ENCODE measurements around the gene FXYD7.
A peak's percentile ranks its signal among the peaks of the same experiment; 100 is the strongest.
"Not testable (repeated sequence)": the region's sequence is repeated elsewhere in the genome, so short reads cannot be mapped to it uniquely, and the experiment has no call there.

Gene FXYD7

GRCh38 chr19:35143231-35143715 lies at the start of gene FXYD7:
Gene FXYD7, plus strand, starts transcription at chr19:35143255. Its CDS starts 79 bp downstream, at chr19:35143334.
- Mint-ChIP-seq H3K9me3 (no peaks in the 10 kb centered on the region), H3K4me1 (peaks cover 39% of the 10 kb centered on the region), H3K27ac (peak within 1 kb of the TSS; percentile 25), H3K4me3 (peak within 1 kb of the TSS; percentile 70), H3K36me3 (no peaks in the 10 kb centered on the region), H3K27me3 (no peaks in the 10 kb centered on the region)
- no peak for ATAC-seq

DNA sequence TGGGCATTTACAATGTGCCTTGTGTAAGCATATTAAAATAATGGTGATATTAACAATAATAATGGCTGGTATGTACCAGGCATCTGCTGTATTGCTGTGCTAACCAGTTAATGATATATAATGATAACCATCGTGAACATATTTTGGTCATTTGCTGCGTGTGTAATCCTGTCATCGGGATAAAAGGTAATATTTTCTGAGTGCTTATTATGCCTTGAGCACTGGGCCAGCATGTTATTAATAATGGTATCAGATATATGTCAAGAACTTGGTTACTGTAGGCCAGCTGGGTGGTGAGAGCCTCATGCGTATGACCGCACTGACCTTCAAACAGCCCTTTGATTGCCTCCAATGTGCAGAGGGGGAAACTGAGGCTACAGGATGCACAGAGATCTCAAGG lies 49.6 kb upstream of the FXYD7 start:
- Mint-ChIP-seq H3K4me3 (no peak overlapping the region), H3K9me3 (no peaks in the 10 kb centered on the region), H3K27ac (no peak overlapping the region), H3K4me1 (peaks cover 7% of the 10 kb centered on the region), H3K27me3 (peaks cover 6% of the 10 kb centered on the region), H3K36me3 (no peaks in the 10 kb centered on the region)
- no peak for ATAC-seq

DNA sequence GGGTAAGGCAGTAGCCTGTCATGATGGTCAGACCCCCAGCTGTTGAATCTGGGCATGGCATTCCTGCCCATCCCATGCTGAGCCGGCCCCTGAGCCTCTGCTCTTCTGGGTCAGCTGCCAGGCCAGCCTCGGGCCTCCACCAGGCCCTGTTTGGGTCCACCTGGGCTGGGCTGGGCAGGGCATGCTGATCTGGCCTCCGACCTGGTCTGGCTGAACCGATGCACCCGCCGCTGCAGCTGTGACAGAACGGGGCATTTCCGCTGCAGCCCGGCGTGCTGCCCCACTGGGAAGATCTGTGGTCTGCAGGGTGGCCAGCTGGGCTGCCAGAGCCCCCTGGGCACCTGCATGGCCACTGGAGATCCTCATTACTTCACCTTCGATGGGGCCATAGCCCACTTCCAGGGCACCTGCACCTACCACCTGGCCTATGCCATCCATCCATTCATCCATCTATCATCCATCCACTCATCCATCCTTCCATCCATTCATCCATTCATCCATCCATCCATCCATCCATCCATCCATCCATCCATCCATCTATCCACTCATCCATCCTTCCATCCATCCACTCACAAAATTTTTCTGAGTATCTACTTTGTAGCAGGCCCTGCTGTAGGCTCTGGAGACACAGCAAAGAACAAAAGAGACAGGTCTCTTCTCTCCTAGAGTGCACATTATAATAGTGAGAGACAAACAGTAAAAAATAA lies 49.0 kb upstream of the FXYD7 start:
- Mint-ChIP-seq H3K4me1 (peaks cover 7% of the 10 kb centered on the region), H3K27ac (no peak overlapping the region), H3K9me3 (no peaks in the 10 kb centered on the region), H3K4me3 (no peak overlapping the region), H3K36me3 (no peaks in the 10 kb centered on the region), H3K27me3 (peaks cover 6% of the 10 kb centered on the region)
- ATAC-seq, result no peak

DNA sequence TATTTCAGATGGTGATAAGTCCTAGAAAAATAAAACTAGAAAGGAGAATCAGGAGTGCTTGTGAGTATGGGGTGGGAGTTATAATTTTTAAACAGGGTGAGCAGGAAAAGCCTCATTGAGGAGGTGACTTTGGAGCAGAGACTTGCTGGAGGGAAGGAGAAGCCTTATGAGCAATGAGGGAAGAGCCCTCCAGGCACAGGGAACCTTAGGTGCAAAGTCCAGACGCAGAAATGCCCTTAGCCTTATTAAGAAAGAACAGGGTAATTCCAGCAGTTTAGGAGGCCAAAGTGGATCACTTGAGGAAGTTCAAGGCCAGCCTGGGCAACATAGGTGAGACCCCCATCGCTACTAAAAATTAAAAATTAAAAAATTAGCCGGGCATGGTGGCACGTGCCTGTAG lies 48.4 kb upstream of the FXYD7 start:
- no peaks in the 10 kb centered on the region for H3K9me3 Mint-ChIP-seq
- peaks cover 6% of the 10 kb centered on the region for H3K27me3 Mint-ChIP-seq
- H3K27ac Mint-ChIP-seq, result no peak overlapping the region
- ATAC-seq, result no peak
- no peaks in the 10 kb centered on the region for H3K36me3 Mint-ChIP-seq
- H3K4me3 Mint-ChIP-seq, result no peak overlapping the region
- peaks cover 7% of the 10 kb centered on the region for H3K4me1 Mint-ChIP-seq

DNA sequence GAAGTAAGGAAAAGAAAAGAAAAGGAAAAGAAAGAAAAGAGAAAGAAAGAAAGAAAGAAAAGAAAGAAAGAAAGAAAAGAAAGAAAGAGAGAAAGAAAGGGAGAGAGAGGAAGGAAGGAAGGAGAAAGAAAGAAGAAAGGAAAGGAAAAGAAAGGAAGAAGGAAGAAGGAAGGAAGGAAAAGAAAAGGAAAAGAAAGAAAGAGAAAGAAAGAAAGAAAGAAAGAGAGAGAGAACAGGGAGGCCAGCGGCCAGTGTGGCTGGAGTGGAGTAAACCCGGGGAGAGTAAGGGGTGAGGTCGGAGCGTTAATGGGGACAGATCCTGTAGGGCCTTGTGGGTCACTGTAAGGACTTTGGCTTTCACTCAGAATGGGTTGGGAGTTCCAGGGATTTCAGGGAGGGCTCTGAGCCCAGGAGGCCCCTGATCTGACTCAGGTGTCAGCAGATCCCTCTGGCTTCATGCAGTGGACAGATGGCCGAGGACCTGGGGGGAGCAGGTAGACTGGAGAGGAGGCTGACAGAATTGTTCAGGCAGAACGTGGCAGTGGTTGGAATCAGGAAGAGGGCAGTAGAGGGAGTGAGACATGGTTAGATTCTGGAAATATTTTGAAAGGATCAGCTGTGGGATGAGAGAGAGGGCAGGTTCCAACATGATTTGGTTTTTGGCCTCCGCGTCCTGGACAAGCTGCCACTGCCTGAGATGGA lies 47.2 kb upstream of the FXYD7 start:
- Mint-ChIP-seq H3K4me3 (no peak overlapping the region), H3K27ac (no peak overlapping the region), H3K27me3 (peaks cover 6% of the 10 kb centered on the region), H3K36me3 (no peaks in the 10 kb centered on the region), H3K4me1 (no peaks in the 10 kb centered on the region), H3K9me3 (no peaks in the 10 kb centered on the region)
- no peak for ATAC-seq

GRCh38 chr19:35098413-35099049 lies 44.5 kb upstream of the FXYD7 start:
- H3K27me3 Mint-ChIP-seq, result peaks cover 6% of the 10 kb centered on the region
- no peak overlapping the region for H3K27ac Mint-ChIP-seq
- H3K9me3 Mint-ChIP-seq, result no peaks in the 10 kb centered on the region
- no peaks in the 10 kb centered on the region for H3K4me1 Mint-ChIP-seq
- H3K36me3 Mint-ChIP-seq, result no peaks in the 10 kb centered on the region
- peak; percentile 37 for ATAC-seq
- no peak overlapping the region for H3K4me3 Mint-ChIP-seq

GRCh38 chr19:35099155-35099896 lies 43.7 kb upstream of the FXYD7 start:
- no peaks in the 10 kb centered on the region for H3K4me1 Mint-ChIP-seq
- no peak overlapping the region for H3K4me3 Mint-ChIP-seq
- H3K36me3 Mint-ChIP-seq, result no peaks in the 10 kb centered on the region
- ATAC-seq, result peak; percentile 34
- peaks cover 6% of the 10 kb centered on the region for H3K27me3 Mint-ChIP-seq
- no peak overlapping the region for H3K27ac Mint-ChIP-seq
- H3K9me3 Mint-ChIP-seq, result no peaks in the 10 kb centered on the region

DNA sequence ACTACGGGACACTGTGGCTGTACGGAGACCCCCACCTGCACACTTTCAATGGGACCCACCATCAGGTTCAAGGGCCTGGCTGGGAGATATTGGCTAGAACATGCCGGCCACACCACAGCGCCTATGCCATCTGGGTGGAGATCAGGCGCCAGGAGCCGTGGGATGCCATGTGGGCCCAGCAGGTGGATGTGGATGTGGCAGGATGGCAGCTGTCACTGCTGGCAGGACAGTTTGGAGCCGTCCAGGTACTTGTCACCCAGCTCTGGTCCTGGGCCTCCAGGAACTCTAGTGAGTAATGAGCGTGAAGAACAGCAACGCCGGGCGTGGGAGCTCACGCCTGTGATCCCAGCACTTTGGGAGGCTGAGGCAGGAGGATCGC lies 43.2 kb upstream of the FXYD7 start:
- no peaks in the 10 kb centered on the region for H3K36me3 Mint-ChIP-seq
- no peaks in the 10 kb centered on the region for H3K4me1 Mint-ChIP-seq
- no peaks in the 10 kb centered on the region for H3K9me3 Mint-ChIP-seq
- no peak for ATAC-seq
- H3K27ac Mint-ChIP-seq, result no peak overlapping the region
- no peak overlapping the region for H3K4me3 Mint-ChIP-seq
- peaks cover 6% of the 10 kb centered on the region for H3K27me3 Mint-ChIP-seq

DNA sequence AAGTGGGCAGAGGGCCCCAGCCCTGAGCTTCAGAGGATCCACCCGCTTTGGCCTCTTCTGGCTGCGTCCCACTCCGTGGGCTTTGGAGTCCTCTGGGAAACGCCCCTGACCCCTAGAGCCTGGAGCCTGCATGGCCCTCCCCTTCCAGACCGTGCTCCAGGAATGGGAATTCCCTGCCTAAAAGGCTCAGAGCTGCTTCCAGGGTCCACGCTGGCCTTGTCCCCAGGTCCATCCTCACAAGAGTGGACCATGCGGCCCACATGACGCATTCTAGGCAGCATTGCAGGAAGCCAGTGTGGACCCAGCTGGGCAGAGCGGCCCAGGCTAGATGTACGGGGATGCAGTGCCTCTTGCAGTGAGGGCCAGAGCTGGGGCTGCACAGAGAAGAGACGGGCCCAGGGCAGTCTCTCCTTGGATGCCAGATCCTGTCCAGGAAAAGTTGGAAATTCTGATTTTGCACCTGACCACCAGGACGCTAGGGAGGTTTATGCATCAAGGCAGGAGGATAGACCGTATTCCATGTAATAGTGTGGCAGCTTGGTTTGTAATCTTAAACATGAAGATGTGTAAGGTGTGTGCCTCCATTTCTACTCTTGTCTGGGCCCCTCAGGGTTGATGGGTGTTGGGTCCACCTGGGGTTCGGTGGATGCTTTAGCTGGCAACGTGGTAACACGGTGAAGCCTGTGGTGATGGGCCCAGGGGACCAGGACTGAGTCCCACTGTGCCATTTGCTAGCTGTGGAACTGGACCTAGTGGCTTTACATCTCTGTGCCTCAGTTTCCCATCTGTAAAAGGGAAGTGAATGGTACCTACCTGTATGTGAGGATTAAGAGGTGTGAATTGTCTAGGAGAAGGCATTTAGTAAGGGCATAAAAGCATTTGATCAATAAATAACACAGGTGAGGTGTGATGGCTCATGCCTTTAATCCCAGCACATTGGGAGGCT lies 42.2 kb upstream of the FXYD7 start:
- no peaks in the 10 kb centered on the region for H3K4me1 Mint-ChIP-seq
- no peak overlapping the region for H3K4me3 Mint-ChIP-seq
- no peaks in the 10 kb centered on the region for H3K36me3 Mint-ChIP-seq
- H3K9me3 Mint-ChIP-seq, result no peaks in the 10 kb centered on the region
- H3K27ac Mint-ChIP-seq, result no peak overlapping the region
- no peak for ATAC-seq
- H3K27me3 Mint-ChIP-seq, result peaks cover 3% of the 10 kb centered on the region

DNA sequence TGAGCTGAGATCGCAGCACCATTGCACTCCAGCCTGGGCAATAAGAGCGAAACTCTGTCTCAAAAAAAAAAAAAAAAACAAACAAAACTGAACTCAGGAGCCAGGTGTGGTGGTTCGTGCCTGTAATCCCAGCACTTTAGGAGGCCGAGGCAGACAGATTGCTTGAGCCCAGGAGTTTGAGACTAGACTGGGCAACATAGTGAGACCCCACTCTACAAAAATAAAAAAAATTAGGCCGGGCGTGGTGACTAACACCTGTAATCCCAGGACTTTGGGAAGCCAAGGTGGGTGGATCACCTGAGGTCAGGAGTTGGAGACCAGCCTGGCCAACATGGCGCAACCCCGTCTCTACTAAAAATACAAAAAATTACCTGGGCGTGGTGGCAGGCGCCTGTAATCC lies 41.1 kb upstream of the FXYD7 start:
- not testable (repeated sequence) for H3K4me1 Mint-ChIP-seq, H3K4me3 Mint-ChIP-seq, H3K36me3 Mint-ChIP-seq, H3K27me3 Mint-ChIP-seq, H3K27ac Mint-ChIP-seq, ATAC-seq, H3K9me3 Mint-ChIP-seq

DNA sequence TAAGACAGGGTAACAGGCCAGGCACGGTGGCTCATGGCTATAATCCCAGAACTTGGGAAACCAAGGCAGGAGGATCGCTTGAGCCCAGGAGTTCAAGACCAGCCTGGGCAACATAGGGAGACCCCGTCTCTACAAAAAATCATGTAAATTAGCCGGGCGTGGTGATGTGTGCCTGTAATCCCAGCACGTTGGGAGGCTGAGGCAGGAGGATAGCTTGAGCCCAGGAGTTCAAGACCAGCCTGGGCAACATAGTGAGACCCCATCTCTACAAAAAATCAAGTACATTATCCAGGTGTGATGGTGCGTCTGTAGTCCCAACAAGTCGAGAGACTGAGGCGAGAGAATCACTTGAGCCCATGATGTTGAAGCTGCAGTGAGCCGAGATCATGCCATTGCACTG lies 39.4 kb upstream of the FXYD7 start:
- not testable (repeated sequence) for H3K9me3 Mint-ChIP-seq, H3K4me3 Mint-ChIP-seq, H3K27me3 Mint-ChIP-seq, H3K4me1 Mint-ChIP-seq, H3K36me3 Mint-ChIP-seq, H3K27ac Mint-ChIP-seq, ATAC-seq

DNA sequence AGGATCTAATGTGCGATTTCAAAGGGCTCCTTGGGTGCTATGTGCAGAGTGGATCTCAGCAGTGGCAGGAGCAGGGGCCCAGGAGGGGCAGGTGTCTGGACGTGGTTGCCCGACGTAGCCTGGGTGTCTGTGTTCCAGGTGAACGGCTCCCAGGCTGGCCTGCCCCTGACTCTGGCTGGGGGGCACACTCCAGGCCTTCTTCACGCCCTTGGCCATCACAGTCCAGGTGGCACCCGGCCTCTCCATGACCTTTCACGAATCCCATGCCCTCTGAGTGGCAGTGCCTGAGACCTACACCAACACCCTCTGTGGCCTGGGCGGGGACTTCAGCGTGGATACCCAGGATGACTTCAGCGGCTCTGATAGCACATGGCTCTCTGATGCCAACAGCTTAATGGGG lies 38.7 kb upstream of the FXYD7 start:
- no peaks in the 10 kb centered on the region for H3K36me3 Mint-ChIP-seq
- H3K4me3 Mint-ChIP-seq, result no peak overlapping the region
- no peaks in the 10 kb centered on the region for H3K9me3 Mint-ChIP-seq
- peaks cover 9% of the 10 kb centered on the region for H3K27me3 Mint-ChIP-seq
- H3K4me1 Mint-ChIP-seq, result no peaks in the 10 kb centered on the region
- H3K27ac Mint-ChIP-seq, result no peak overlapping the region
- no peak for ATAC-seq

DNA sequence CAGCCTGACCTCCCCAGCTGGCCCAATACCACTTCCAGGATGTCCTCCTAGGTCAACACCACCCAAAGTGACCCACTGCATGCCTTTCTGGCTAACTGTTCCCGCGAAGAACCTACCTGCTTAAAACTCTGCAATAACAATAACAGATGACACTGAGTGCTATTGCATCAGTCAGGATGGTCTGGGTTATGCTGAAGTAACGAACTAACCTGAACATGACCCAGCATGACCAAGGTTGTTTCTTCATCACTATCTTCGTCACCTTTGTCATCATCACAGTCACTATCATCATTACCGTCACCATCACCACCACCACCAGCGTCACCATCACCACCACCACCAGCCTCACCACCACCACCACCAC lies 38.0 kb upstream of the FXYD7 start:
- no peak overlapping the region for H3K27ac Mint-ChIP-seq
- no peaks in the 10 kb centered on the region for H3K9me3 Mint-ChIP-seq
- H3K4me1 Mint-ChIP-seq, result no peaks in the 10 kb centered on the region
- H3K36me3 Mint-ChIP-seq, result no peaks in the 10 kb centered on the region
- H3K4me3 Mint-ChIP-seq, result no peak overlapping the region
- peaks cover 9% of the 10 kb centered on the region for H3K27me3 Mint-ChIP-seq
- ATAC-seq, result no peak

DNA sequence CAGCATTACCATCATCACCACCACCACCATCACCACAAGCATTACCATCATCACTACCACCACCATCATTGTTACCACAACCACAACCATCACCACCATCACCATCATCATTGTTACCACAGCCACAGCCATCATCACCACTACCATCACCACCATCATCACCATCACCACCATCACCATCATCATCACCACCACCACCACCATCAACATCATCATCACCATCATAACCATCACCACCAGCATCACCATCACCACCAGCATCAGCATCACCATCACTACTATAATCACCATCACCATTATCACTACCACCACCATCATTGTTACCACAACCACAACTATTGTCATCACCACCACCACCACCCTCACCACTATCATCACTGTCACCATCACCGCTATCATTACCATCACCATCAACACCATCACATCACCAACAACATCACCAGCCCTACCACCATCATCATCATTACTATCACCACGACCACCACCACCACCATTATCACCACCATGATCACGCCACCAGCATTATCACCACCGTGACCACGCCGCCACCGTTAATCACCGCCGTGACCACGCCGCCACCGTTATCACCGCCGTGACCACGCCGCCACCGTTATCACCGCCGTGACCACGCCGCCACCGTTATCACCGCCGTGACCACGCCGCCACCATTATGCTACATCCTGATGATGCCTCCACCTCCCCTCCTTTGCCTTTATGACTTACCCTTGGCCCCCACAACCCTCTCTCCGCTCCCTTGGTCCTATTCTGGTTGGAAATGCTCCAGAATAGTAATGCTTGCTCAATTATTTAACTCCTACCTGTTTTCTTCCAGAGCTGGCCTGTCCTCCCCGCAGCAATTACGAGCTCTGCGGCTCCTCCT lies 37.4 kb upstream of the FXYD7 start:
- H3K27me3 Mint-ChIP-seq, result peaks cover 9% of the 10 kb centered on the region

More for the DNA sequence above, 37.4 kb upstream of the FXYD7 start:
- Mint-ChIP-seq H3K36me3 (no peaks in the 10 kb centered on the region), H3K4me3 (no peak overlapping the region), H3K4me1 (no peaks in the 10 kb centered on the region), H3K9me3 (no peaks in the 10 kb centered on the region), H3K27ac (no peak overlapping the region)
- ATAC-seq, result no peak

All from stimulated activated memory B cell treated with anti-CD40 and anti-IgM and Interleukin-4, amounts not matched to agents 10 μg/mL and 1 μg/mL and 100 μg/mL, for 72 hours (primary cell).